GM21737 (cell line): ENCODE results near the gene EFNA5.

ENCODE experiments used
- ATAC-seq: cut with Tn5 transposase; IDR thresholded peaks from one replicate; pipeline ENCODE4 v1.9.1; 2021; ENCODE audit warnings: mild to moderate bottlenecking, moderate library complexity; ENCODE audit not compliant: unreplicated experiment

EFNA5 gene

GRCh38 chr5:107549567-107549966 is 121.2 kb downstream of the EFNA5 start:
- ATAC-seq: no peak

GRCh38 chr5:107548477-107548876 is 122.3 kb downstream of the EFNA5 start:
- ATAC-seq: no peak

GRCh38 chr5:107546719-107547118 is 124.0 kb downstream of the EFNA5 start:
- no peak for ATAC-seq

- ATAC-seq: no peak
Observed at GRCh38 chr5:107545486-107545885, 125.3 kb downstream of the EFNA5 start.

- no peak for ATAC-seq
Observed at GRCh38 chr5:107544967-107545366, 125.8 kb downstream of the EFNA5 start.

GRCh38 chr5:107544476-107544875 is 126.3 kb downstream of the EFNA5 start:
- no peak for ATAC-seq

GRCh38 chr5:107543868-107544267 is 126.9 kb downstream of the EFNA5 start:
- no peak for ATAC-seq

GRCh38 chr5:107542831-107543231 is 127.9 kb downstream of the EFNA5 start:
- ATAC-seq: no peak

- no peak for ATAC-seq
Observed at GRCh38 chr5:107542428-107542827, 128.3 kb downstream of the EFNA5 start.

GRCh38 chr5:107541400-107541799 is 129.3 kb downstream of the EFNA5 start:
- peak; percentile 50 for ATAC-seq

GRCh38 chr5:107539726-107540330 is 130.9 kb downstream of the EFNA5 start:
- no peak for ATAC-seq

- ATAC-seq: no peak
Observed at GRCh38 chr5:107538805-107539445, 131.8 kb downstream of the EFNA5 start.

GRCh38 chr5:107538331-107538730 is 132.4 kb downstream of the EFNA5 start:
- no peak for ATAC-seq

GRCh38 chr5:107535849-107536248 is 134.9 kb downstream of the EFNA5 start:
- no peak for ATAC-seq

GRCh38 chr5:107533910-107534876 is 136.5 kb downstream of the EFNA5 start:
- ATAC-seq: no peak

- ATAC-seq: no peak
Observed at GRCh38 chr5:107532916-107533315, 137.8 kb downstream of the EFNA5 start.

GRCh38 chr5:107532169-107532878 is 138.4 kb downstream of the EFNA5 start:
- no peak for ATAC-seq

- ATAC-seq: no peak
Observed at GRCh38 chr5:107531308-107531707, 139.4 kb downstream of the EFNA5 start.

GRCh38 chr5:107529618-107530017 is 141.1 kb downstream of the EFNA5 start:
- no peak for ATAC-seq

GRCh38 chr5:107526270-107526937 is 144.3 kb downstream of the EFNA5 start:
- no peak for ATAC-seq
